GM12878 (cell line): ENCODE data around the gene GLG1. TPM values are rescaled to one million over a fixed set of nuclear protein-coding genes. Genes with fewer than 3 reads are reported as not detected.

ENCODE experiments used
- ATAC-seq: fragments of 200-7000 bp; cut with Tn5 transposase; 3 replicates; pipeline ENCODE4 v1.9.1; 2020; ENCODE audit warnings: mild to moderate bottlenecking, moderate library complexity
- BruUV-seq: library from RNA; stranded (reverse); fragments of 400-500 nt; replicated peaks from 2 replicates; lab custom pipeline; 2021; lab: Mats Ljungman, UMichigan
- CTCF ChIA-PET: fragments of 300-600 bp; sonication (Branson Sonifier 250); formaldehyde crosslinking; extraction: SDS; loops from one replicate; lab custom pipeline; 2021; ENCODE audit warnings: inconsistent platforms; lab: Yijun Ruan, JAX
- POLR2A ChIA-PET: fragments of 350-600 bp; formaldehyde crosslinking; extraction: SDS; loops from one replicate; lab custom pipeline; 2021; ENCODE audit warnings: inconsistent platforms; lab: Charles Lee
- RAD21 ChIA-PET: fragments of 300-600 bp; sonication (Branson Sonifier 250); formaldehyde crosslinking; loops from one replicate; lab custom pipeline; 2023; ENCODE audit warnings: antibody characterized with exemption; ENCODE audit not compliant: unreplicated experiment; lab: Charles Lee
- SMC1A ChIA-PET: fragments of 300-600 bp; sonication (Branson Sonifier 250); formaldehyde crosslinking; loops from one replicate; lab custom pipeline; 2023; ENCODE audit not compliant: unreplicated experiment, uncharacterized antibody; lab: Charles Lee
- DNase-seq: peaks from one replicate; pipeline ENCODE4 v3.0.0-alpha.2; 2011; ENCODE audit warnings: low read depth, low spot score
- FAIRE-seq: peaks from 3 replicates; lab custom pipeline; 2011; peaks lifted over from hg19 to GRCh38; lab: Jason Lieb, UNC
- H2AFZ ChIP-seq: 2 replicates; pipeline ENCODE4 v1.6.0; 2011; ENCODE audit warnings: low read depth, low read length, control low read depth; ENCODE audit not compliant: control insufficient read depth
- H3K27ac ChIP-seq: 2 replicates; pipeline ENCODE4 v1.5.1; 2011; ENCODE audit warnings: control low read depth; ENCODE audit not compliant: control insufficient read depth, insufficient read depth
- H3K27me3 ChIP-seq, 2 experiments: replicated peaks in 1 of 2; 2 replicates each; pipeline versions ENCODE4 v1.6.0 to v1.6.1; 2011; ENCODE audit warnings: low read length in 1 of 2; ENCODE audit not compliant: control insufficient read depth in 2 of 2, insufficient read depth in 2 of 2
- H3K36me3 ChIP-seq, 2 experiments: 2 replicates each; pipeline ENCODE4 v1.5.1; 2011; ENCODE audit warnings: low read length in 1 of 2; ENCODE audit not compliant: control insufficient read depth in 2 of 2, insufficient read depth in 2 of 2
- H3K4me1 ChIP-seq: 2 replicates; pipeline ENCODE4 v1.6.1; 2011; ENCODE audit warnings: mild to moderate bottlenecking, low read length, moderate library complexity, mixed read lengths; ENCODE audit not compliant: control insufficient read depth, insufficient read depth
- H3K4me2 ChIP-seq: 2 replicates; pipeline ENCODE4 v1.6.0; 2011; ENCODE audit warnings: control low read depth; ENCODE audit not compliant: control insufficient read depth, insufficient read depth
- H3K4me3 ChIP-seq: fragments of 200-600 bp; sonication (generic); 2 replicates; pipeline ENCODE4 v1.5.1; 2016
- H3K79me2 ChIP-seq: 2 replicates; pipeline ENCODE4 v1.6.0; 2011; ENCODE audit warnings: low read length; ENCODE audit not compliant: control insufficient read depth, insufficient read depth
- H3K9ac ChIP-seq: 2 replicates; pipeline ENCODE4 v1.8.0; 2011; ENCODE audit warnings: low read length, control low read depth, mixed read lengths; ENCODE audit not compliant: control insufficient read depth, insufficient read depth
- H3K9me3 ChIP-seq: replicated peaks from 3 replicates; pipeline ENCODE4 v1.5.1; 2011; ENCODE audit warnings: mild to moderate bottlenecking, low read length; ENCODE audit not compliant: control insufficient read depth, insufficient read depth
- H4K20me1 ChIP-seq: 2 replicates; pipeline ENCODE4 v1.6.0; 2011; ENCODE audit not compliant: control insufficient read depth, insufficient read depth
- BMI1 ChIP-seq: fragments of 450-650 bp; IDR thresholded peaks from 2 replicates; pipeline ENCODE4 v1.6.1; 2016; ENCODE audit warnings: mild to moderate bottlenecking, moderate library complexity, borderline replicate concordance
- CHD1 ChIP-seq: IDR thresholded peaks from 2 replicates; pipeline ENCODE4 v1.6.1; 2012; ENCODE audit warnings: low read depth, low read length, improper control_type of control experiment
- EED ChIP-seq: sonication (generic); IDR thresholded peaks from 2 replicates; pipeline ENCODE4 v1.6.1; 2016; ENCODE audit warnings: antibody characterized with exemption, low read depth
- EP300 ChIP-seq, 2 experiments: fragments of 150-350 bp in 1 of 2; IDR thresholded peaks; 2 replicates each; pipeline ENCODE4 v1.6.1; 2011 to 2012; ENCODE audit warnings: low read depth in 2 of 2, low read length in 2 of 2, borderline replicate concordance in 1 of 2, improper control_type of control experiment in 1 of 2, inconsistent platforms in 1 of 2; ENCODE audit not compliant: control insufficient read depth in 1 of 2
- EZH2 ChIP-seq: IDR thresholded peaks from 2 replicates; pipeline ENCODE4 v1.6.1; 2012; ENCODE audit warnings: low read depth, mild to moderate bottlenecking, control low read depth, inconsistent platforms, low read length, borderline replicate concordance; ENCODE audit not compliant: control insufficient read depth
- FOXK2 ChIP-seq: fragments of 450-650 bp; IDR thresholded peaks from 2 replicates; pipeline ENCODE4 v1.6.1; 2017; ENCODE audit warnings: mild to moderate bottlenecking, moderate library complexity
- GABPA ChIP-seq: IDR thresholded peaks from 2 replicates; pipeline ENCODE4 v1.6.1; 2014; ENCODE audit warnings: antibody characterized with exemption, low read depth, mild to moderate bottlenecking, inconsistent platforms
- HCFC1 ChIP-seq: fragments of 150-350 bp; IDR thresholded peaks from 2 replicates; pipeline ENCODE4 v1.6.1; 2014; ENCODE audit warnings: low read length
- IRF4 ChIP-seq: IDR thresholded peaks from 2 replicates; pipeline ENCODE4 v1.6.1; 2011; ENCODE audit warnings: low read depth, low read length
- IRF5 ChIP-seq: fragments of 450-650 bp; IDR thresholded peaks from 2 replicates; pipeline ENCODE4 v1.6.1; 2017; ENCODE audit warnings: borderline replicate concordance
- PML ChIP-seq: IDR thresholded peaks from 2 replicates; pipeline ENCODE4 v1.6.1; 2012; ENCODE audit warnings: low read length, inconsistent platforms
- RAD21 ChIP-seq: IDR thresholded peaks from 2 replicates; pipeline ENCODE4 v1.6.1; 2011; ENCODE audit warnings: mild to moderate bottlenecking, low read depth, low read length, moderate library complexity; ENCODE audit not compliant: insufficient read depth
- TCF3 ChIP-seq: IDR thresholded peaks from 2 replicates; pipeline ENCODE4 v1.6.1; 2012; ENCODE audit warnings: low read depth, mild to moderate bottlenecking, low read length, borderline replicate concordance; ENCODE audit not compliant: insufficient read depth
- USF2 ChIP-seq: IDR thresholded peaks from 2 replicates; pipeline ENCODE4 v1.6.1; 2011; ENCODE audit warnings: low read depth, low read length, improper control_type of control experiment, borderline replicate concordance
- ZSCAN29 ChIP-seq: fragments of 450-650 bp; IDR thresholded peaks from 2 replicates; pipeline ENCODE4 v1.6.1; 2017; ENCODE audit warnings: mild to moderate bottlenecking, moderate library complexity
- WGBS: methylation state at CpG from one replicate; pipeline ENCODE4 v1.1.6; 2016; ENCODE audit warnings: low lambda C conversion rate; ENCODE audit not compliant: insufficient replicate concordance, insufficient coverage; ENCODE audit errors: missing lambda C conversion rate; 5-methylcytosine and 5-hydroxymethylcytosine counted together
- in situ Hi-C: fragments of 300-500 bp; cut with MboI; formaldehyde crosslinking; loops from 9 replicates; pipeline ENCODE4 v1.14.3; 2018; ENCODE audit warnings: mixed read lengths
- intact Hi-C: fragments of 100-400 bp; cut with micrococcal nuclease; formaldehyde crosslinking; loops from one replicate; pipeline ENCODE4 v1.14.2; 2022; ENCODE audit not compliant: unreplicated experiment
- polyA plus RNA-seq, 11 experiments: library from polyadenylated mRNA; depleted of rRNA in 4 of 11; unstranded in 6 of 11; stranded (reverse) in 5 of 11; fragments of >200 nt; fragmentation: Nextera tagmentation in 4 of 11; fragmentation: Illumina TruSeq in 1 of 11; extraction: Ambion mirVana in 4 of 11; extraction: Trizol in 1 of 11; gene quantifications; 1 replicate in 1 of 11; 2 replicates in 10 of 11; pipeline versions ENCODE4 v1.2.1 to v1.2.3, GENCODE V29; 2011 to 2016; ENCODE audit warnings: inconsistent platforms in 2 of 11, missing spikeins in 2 of 11, low read depth in 1 of 11
- total RNA-seq, 4 experiments: library from RNA; depleted of rRNA in 3 of 4; stranded (reverse); fragments of >200 nt in 3 of 4; fragmentation: Illumina TruSeq in 1 of 4; extraction: Trizol in 1 of 4; gene quantifications; 2 replicates each; pipeline versions ENCODE4 v1.2.1 to v1.2.3, GENCODE V29; 2013 to 2021
- TF ChIP-seq, protein P1 (sequence below): fragments of 150-350 bp; IDR thresholded peaks from 2 replicates; pipeline ENCODE4 v1.6.1; 2016; ENCODE audit warnings: low read depth, low read length
- TF ChIP-seq, protein P2 (sequence below): fragments of 450-650 bp; IDR thresholded peaks from 2 replicates; pipeline ENCODE4 v1.6.1; 2018; ENCODE audit warnings: mild to moderate bottlenecking, low read depth, moderate library complexity; ENCODE audit not compliant: partially characterized antibody

Gene GLG1
- total and polyA plus RNA-seq, 10 of the 15 experiments (the other 5 are each of a cell fraction or from before 2014, with no cell fraction given), result 7.6 to 49.4 (median 28.2) TPM

GRCh38 chr16:74474416-74474815 is 132.5 kb downstream of the GLG1 start:
- DNase-seq, result no peak
- FAIRE-seq, result no peak
- RAD21 ChIA-PET, result interaction anchor here (1.4 kb wide), 1 partner anchor 9 kb away, joined by 3 read pairs; no protein-coding TSS in a partner anchor
- Histone ChIP-seq H4K20me1 (no peaks in the 10 kb centered on the region), H3K9ac (no peak overlapping the region), H3K79me2 (no peaks in the 10 kb centered on the region), H3K27me3 (no peaks in the 10 kb centered on the region), H3K4me3 (no peak overlapping the region), H3K4me1 (no peaks in the 10 kb centered on the region), H2AFZ (no peak overlapping the region), H3K27ac (no peak overlapping the region), H3K36me3 (peaks cover 6 to 35% of the 10 kb centered on the region in 2 experiments; a peak in 3 of 4 replicates), H3K9me3 (no peaks in the 10 kb centered on the region), H3K4me2 (no peak overlapping the region)
- in situ Hi-C loops, result no loop called here
- 96% methylated on average over 1 of the region's 1 CpG for WGBS
- SMC1A ChIA-PET, result interaction anchor here (1.3 to 1.7 kb wide), 2 partner anchors 12 to 13 kb away, joined by 4 read pairs; no protein-coding TSS in a partner anchor
- POLR2A ChIA-PET, result no interaction called here
- BruUV-seq, result no TSS peak
- CTCF ChIA-PET, result interaction anchor here (1.2 kb wide), 1 partner anchor 43 kb away, joined by 3 read pairs; no protein-coding TSS in a partner anchor
- intact Hi-C loops, result no loop called here
- ATAC-seq, result no peak
- no peak for TF ChIP-seq PML
- no peak for TF ChIP-seq RAD21
- TF ChIP-seq, protein P1, sequence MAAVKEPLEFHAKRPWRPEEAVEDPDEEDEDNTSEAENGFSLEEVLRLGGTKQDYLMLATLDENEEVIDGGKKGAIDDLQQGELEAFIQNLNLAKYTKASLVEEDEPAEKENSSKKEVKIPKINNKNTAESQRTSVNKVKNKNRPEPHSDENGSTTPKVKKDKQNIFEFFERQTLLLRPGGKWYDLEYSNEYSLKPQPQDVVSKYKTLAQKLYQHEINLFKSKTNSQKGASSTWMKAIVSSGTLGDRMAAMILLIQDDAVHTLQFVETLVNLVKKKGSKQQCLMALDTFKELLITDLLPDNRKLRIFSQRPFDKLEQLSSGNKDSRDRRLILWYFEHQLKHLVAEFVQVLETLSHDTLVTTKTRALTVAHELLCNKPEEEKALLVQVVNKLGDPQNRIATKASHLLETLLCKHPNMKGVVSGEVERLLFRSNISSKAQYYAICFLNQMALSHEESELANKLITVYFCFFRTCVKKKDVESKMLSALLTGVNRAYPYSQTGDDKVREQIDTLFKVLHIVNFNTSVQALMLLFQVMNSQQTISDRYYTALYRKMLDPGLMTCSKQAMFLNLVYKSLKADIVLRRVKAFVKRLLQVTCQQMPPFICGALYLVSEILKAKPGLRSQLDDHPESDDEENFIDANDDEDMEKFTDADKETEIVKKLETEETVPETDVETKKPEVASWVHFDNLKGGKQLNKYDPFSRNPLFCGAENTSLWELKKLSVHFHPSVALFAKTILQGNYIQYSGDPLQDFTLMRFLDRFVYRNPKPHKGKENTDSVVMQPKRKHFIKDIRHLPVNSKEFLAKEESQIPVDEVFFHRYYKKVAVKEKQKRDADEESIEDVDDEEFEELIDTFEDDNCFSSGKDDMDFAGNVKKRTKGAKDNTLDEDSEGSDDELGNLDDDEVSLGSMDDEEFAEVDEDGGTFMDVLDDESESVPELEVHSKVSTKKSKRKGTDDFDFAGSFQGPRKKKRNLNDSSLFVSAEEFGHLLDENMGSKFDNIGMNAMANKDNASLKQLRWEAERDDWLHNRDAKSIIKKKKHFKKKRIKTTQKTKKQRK, result no peak
- TF ChIP-seq IRF4, result no peak
- TF ChIP-seq, protein P2, sequence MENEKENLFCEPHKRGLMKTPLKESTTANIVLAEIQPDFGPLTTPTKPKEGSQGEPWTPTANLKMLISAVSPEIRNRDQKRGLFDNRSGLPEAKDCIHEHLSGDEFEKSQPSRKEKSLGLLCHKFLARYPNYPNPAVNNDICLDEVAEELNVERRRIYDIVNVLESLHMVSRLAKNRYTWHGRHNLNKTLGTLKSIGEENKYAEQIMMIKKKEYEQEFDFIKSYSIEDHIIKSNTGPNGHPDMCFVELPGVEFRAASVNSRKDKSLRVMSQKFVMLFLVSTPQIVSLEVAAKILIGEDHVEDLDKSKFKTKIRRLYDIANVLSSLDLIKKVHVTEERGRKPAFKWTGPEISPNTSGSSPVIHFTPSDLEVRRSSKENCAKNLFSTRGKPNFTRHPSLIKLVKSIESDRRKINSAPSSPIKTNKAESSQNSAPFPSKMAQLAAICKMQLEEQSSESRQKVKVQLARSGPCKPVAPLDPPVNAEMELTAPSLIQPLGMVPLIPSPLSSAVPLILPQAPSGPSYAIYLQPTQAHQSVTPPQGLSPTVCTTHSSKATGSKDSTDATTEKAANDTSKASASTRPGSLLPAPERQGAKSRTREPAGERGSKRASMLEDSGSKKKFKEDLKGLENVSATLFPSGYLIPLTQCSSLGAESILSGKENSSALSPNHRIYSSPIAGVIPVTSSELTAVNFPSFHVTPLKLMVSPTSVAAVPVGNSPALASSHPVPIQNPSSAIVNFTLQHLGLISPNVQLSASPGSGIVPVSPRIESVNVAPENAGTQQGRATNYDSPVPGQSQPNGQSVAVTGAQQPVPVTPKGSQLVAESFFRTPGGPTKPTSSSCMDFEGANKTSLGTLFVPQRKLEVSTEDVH, result no peak
- no peak for TF ChIP-seq EED
- TF ChIP-seq BMI1, result no peak
- no peak for TF ChIP-seq CHD1
- no peak for TF ChIP-seq GABPA
- no peak for TF ChIP-seq HCFC1
- no peak for TF ChIP-seq TCF3
- TF ChIP-seq EP300 (IDR thresholded peaks at IDR 0.05; ENCODE audit: borderline replicate concordance in 1 of 2, control insufficient read depth in 1 of 2, low read depth in 2 of 2, low read length in 2 of 2), result no peak
- no peak for TF ChIP-seq ZSCAN29
- no peak for TF ChIP-seq USF2
- no peak for TF ChIP-seq FOXK2
- no peak for TF ChIP-seq EZH2
- no peak for TF ChIP-seq IRF5
